ENCODE data around the gene SEBOX.

SEBOX gene

GRCh38 chr17:28386391-28386790 is 21.4 kb upstream of the SEBOX start:
- no peak for TF ChIP-seq CTCF (IDR thresholded peaks at IDR 0.05; ENCODE audit: low read depth, low read length, missing control alignments)
- no peak overlapping the region for H3K27ac ChIP-seq
- in situ Hi-C loops (cut with HindIII; ENCODE audit: low pct_ligation_motif_present, low sequenced_read_pairs), result no loop called here
- peaks cover 3% of the 10 kb centered on the region for H3K27me3 ChIP-seq (replicated peaks)
- no peaks in the 10 kb centered on the region for H3K36me3 ChIP-seq (replicated peaks)
- no peak for DNase-seq
- H3K4me3 ChIP-seq (ENCODE audit: low read depth, low read length), result no peak overlapping the region

GRCh38 chr17:28385406-28385805 is 20.4 kb upstream of the SEBOX start:
- no peak for DNase-seq
- H3K4me3 ChIP-seq (ENCODE audit: low read depth, low read length), result no peak overlapping the region
- no peaks in the 10 kb centered on the region for H3K36me3 ChIP-seq (replicated peaks)
- no peak for TF ChIP-seq CTCF (IDR thresholded peaks at IDR 0.05; ENCODE audit: low read depth, low read length, missing control alignments)
- peaks cover 6% of the 10 kb centered on the region for H3K27me3 ChIP-seq (replicated peaks)
- in situ Hi-C loops (cut with HindIII; ENCODE audit: low pct_ligation_motif_present, low sequenced_read_pairs), result no loop called here
- H3K27ac ChIP-seq, result no peak overlapping the region

GRCh38 chr17:28385037-28385400 is 20.0 kb upstream of the SEBOX start:
- no peak overlapping the region for H3K4me3 ChIP-seq (ENCODE audit: low read depth, low read length)
- H3K27ac ChIP-seq, result no peak overlapping the region
- no peak for TF ChIP-seq CTCF (IDR thresholded peaks at IDR 0.05; ENCODE audit: low read depth, low read length, missing control alignments)
- in situ Hi-C loops (cut with HindIII; ENCODE audit: low pct_ligation_motif_present, low sequenced_read_pairs), result no loop called here
- peaks cover 6% of the 10 kb centered on the region for H3K27me3 ChIP-seq (replicated peaks)
- DNase-seq, result no peak
- no peaks in the 10 kb centered on the region for H3K36me3 ChIP-seq (replicated peaks)

GRCh38 chr17:28384281-28385036 is 19.5 kb upstream of the SEBOX start:
- in situ Hi-C loops (cut with HindIII; ENCODE audit: low pct_ligation_motif_present, low sequenced_read_pairs), result no loop called here
- no peak overlapping the region for H3K4me3 ChIP-seq (ENCODE audit: low read depth, low read length)
- H3K27me3 ChIP-seq (replicated peaks), result peaks cover 6% of the 10 kb centered on the region
- no peak for DNase-seq
- H3K27ac ChIP-seq, result no peak overlapping the region
- no peaks in the 10 kb centered on the region for H3K36me3 ChIP-seq (replicated peaks)
- no peak for TF ChIP-seq CTCF (IDR thresholded peaks at IDR 0.05; ENCODE audit: low read depth, low read length, missing control alignments)

GRCh38 chr17:28381141-28381825 is 16.3 kb upstream of the SEBOX start:
- Histone ChIP-seq H3K36me3 (replicated peaks) (no peaks in the 10 kb centered on the region), H3K27ac (no peak overlapping the region), H3K4me3 (ENCODE audit: low read depth, low read length) (no peak overlapping the region), H3K27me3 (replicated peaks) (peaks cover 6% of the 10 kb centered on the region)
- TF ChIP-seq CTCF (IDR thresholded peaks at IDR 0.05; ENCODE audit: low read depth, low read length, missing control alignments), result peak; percentile 47
- in situ Hi-C loops (cut with HindIII; ENCODE audit: low pct_ligation_motif_present, low sequenced_read_pairs), result no loop called here
- no peak for DNase-seq

All from brain microvascular endothelial cell (primary cell).